Panc1 (cell line): ENCODE data around the gene USP44.

Source experiments
- CTCF ChIP-seq: fragments of 450-650 bp; IDR thresholded peaks from 2 replicates; pipeline ENCODE4 v1.5.1; 2017; ENCODE audit warnings: mild to moderate bottlenecking
- POLR2AphosphoS5 ChIP-seq: IDR thresholded peaks from 2 replicates; pipeline ENCODE4 v1.6.1; 2012; ENCODE audit warnings: mild to moderate bottlenecking, low read depth, low read length, moderate library complexity
- REST ChIP-seq, 2 experiments: IDR thresholded peaks; 2 replicates each; pipeline ENCODE4 v1.6.1; 2011 to 2012; ENCODE audit warnings: low read depth in 2 of 2, control low read depth in 1 of 2, low read length in 1 of 2, mild to moderate bottlenecking in 1 of 2, moderate library complexity in 1 of 2; ENCODE audit not compliant: insufficient read depth in 1 of 2

- TF ChIP-seq CTCF (no peak), POLR2AphosphoS5 (no peak), REST (IDR thresholded peaks at IDR 0.05; ENCODE audit: insufficient read depth in 1 of 2, low read depth in 2 of 2, low read length in 1 of 2) (no peak)
These were observed 58.8 kb downstream of the USP44 start for GRCh38 chr12:95492462-95492861.
